ENCODE data around the gene KIF21B.
A peak's percentile ranks its signal among the peaks of the same experiment; 100 is the strongest.

KIF21B gene

DNA sequence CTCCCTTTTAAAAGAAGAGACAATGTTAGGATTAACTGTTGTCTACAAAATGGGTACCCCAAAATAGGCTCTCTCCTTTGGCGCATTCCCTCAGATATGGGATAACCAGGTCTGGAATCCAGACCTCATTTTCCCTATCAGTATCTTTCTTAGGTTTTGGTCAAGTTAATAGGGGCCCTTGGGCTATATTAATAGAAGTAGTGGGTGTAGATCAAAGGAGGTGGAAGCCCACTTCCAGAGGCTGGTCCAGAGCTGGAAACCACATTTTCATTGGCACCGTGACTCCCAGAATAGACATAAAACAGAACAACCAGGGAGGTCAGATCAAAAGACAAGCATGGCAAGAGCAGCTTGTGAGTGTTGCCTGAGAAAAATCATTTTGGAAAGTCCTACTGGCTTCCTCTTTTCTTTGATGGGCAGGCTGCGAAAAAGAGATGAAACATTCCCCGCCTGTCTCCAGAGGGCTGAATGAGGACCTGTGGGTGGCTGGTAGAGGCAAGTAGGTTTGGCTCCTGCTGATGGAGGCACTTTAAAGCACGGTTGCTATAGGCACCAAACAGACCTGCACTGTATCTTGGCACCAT, 25.8 kb upstream of the KIF21B start:
- peak in 1 of 56 donors; percentile 5 for DNase-seq

DNA sequence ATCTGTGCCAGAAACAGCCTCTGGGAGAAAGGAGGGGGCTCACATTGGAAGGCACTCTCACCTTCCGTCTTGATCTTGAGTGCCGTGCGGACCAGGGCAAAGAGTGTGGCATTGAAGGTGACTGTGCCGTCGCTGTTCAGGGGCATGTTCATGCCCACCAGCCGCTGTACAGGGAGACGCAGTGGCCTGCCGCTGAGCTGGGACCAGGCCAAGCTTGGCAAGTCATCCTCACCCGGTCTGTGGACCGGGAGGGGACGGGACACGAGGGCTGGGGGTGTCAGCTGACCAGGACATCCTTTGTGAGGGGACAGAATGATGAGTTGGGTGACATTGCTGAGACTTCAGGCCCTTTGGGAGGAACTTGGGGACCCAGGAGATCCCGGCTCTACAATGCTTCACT, 25.0 kb upstream of the KIF21B start:
- no peak for DNase-seq

DNA sequence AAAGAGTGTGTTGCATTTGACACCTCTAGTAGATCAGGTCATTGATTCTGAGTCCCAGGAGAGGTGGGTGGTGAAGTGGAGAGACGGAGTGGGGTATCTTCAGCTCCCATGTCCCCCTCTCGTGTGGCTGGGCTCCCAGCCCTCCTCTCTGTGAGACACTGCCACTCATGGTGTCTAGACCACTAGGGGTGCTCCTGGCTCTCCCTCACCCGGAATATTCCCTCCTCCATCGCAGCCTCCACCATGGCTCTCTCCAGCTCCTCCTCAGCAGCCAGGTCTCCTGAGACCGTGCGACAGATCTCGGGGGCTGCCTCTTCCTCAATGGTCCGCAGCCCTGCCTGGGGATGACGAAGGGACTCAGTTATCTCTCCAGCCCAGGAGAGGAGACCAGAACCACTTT, 20.6 kb upstream of the KIF21B start:
- no peak for DNase-seq

DNA sequence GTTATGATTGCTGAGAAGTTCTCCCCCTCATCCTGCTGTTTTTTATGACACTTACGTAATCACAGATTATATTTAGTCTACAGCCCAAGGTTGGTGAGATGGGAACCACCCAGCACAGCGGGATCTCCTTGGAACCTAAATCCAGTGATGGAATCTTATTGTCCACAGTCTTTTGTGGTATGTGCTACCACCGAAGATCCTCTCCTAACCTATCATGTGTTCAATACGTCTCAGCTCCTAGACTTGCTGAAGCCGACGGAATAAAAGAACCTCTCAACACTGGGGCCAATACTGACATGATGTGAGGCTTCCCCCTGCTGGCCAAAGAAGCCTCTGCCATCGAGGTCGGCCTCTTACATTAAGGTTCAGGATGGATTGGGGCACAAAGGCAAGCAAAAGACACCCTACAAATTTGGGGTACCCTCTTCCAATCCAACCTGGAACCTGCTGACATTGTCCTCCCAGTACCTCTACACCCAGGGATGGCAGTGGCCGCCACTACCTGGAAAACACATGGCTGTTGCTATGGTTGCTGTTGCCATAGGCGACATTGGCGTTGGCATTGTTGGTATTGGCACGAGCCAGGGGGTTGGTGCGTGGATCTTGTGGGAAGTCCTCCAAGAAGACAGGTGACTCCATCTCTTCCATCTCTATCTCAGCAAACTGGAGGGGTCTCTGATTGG, 19.4 kb upstream of the KIF21B start:
- peak in 48 of 56 donors; percentile 21 to 85 (median 60) for DNase-seq

DNA sequence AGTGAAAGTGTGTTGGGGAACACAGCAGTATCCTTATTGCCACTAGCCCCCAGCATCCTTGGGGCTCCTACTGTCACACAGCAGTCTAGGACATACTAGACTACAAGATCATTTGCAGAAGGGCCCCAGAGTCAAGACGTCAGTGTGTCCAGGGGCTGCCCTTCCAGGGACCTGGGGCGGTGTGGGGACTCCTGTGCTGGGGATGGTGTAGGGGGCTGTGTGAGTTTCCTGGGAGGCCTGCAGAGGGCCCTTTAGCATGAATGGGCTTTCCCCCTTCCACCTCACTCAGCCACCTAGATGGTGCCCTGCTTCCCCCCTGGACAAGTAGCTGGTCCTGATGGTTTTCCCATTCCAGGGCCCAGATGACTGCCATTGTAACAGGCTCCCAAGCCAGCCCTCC, 17.5 kb upstream of the KIF21B start:
- no peak for DNase-seq

DNA sequence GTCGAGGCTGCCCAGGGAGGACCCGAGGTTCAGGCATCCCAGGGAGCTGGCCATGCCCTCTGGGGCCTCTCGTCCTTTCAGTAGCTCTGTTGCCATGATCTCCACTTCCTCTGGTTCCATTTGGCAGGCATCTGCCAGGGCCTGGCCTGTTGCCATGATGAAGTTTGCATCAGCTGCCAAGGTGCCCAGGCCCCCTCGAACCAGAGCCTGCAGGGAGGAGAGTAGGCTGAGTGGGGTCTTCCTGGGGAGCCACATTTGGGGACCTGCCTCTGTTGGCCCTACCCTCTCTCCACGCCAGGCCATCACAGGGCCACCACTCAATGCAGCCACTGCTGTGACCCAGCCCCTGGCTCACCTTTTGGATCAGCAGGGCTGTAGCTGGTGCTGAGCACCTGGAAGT, 16.4 kb upstream of the KIF21B start:
- no peak for DNase-seq

DNA sequence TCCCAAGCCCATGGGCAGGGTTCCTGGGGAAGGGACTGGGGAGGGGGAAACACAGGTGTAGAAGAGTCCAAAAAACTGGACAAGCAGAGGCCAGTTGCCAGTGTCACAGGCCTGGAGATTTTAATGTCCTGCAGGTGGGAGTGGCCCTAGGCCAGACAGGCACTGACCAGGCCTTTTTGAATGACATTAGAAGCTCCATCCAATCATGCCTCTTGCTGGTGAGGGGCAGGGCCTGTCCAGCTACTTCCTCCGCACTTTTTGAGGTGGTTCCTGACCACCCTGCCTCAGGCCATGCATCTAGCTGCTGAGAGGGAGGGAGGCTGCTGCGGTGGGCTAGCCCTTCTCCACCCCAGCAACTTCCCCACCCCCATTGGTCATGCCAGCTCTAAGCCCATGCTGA, 15.9 kb upstream of the KIF21B start:
- DNase-seq: no peak

DNA sequence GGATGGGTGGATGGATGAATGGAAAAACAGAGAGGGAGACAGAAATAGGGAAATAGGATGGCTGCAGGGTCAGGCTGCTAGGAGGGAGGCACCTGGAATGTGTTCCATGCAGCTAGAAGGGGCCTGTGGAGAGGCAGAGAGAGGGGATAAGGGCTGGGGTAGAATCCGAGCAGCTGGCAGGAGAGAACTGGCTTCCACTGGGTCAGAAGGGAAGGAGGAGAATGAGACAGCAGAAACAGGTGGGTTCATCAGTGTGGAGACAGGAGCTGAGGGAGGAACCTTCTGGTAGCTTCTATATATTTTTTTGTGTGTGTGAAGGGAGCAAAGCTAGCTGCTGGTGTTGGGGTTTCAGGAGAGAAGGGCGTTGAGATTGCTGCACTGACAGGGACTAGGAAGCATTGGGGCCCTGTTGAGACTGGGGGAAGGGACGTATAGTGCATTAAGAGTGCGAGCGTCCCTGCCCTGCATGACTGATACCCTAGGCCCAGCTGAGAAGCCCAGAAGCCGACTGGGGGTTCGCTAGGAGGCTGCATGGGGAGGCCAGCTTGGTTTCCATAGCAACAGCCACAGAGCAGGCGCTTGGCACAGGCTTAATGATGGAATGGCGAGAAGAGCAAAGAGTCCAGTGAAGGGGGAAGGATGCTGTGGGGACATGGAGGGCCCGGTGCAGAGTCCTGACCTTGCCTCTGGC, 14.8 kb upstream of the KIF21B start:
- peak in 3 of 56 donors; percentile 23 to 45 (median 33) for DNase-seq

DNA sequence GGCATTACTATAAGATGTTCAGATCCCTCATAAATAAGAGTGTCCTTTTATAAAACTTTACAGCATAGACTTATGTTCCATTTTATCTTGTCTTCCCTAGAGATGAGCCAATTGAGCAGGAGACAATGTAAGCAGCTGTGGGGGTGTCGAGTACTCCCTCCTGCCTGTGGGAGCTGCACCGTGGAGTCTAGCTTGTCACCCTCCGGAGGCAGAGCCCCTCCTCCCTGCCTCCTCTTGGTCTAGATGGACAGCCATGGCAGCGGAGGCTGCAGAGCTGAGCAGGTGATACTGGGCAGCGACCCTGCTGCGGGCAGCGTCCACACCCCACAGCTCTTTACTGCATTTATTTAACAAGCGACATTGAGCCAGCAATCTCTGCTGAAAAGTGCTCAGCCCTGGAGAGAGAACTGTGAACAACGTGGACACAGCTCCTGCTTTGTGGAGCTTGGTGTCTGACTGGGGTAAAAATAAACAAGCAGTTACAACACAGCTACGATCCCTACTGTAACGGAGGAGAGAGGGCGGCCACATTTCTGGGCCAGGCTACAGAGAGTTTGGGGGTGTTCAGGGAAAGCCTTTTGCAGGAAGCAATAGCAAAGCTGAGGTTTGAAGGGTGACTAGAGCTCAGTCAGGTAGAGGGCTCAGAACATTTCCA, 12.8 kb upstream of the KIF21B start:
- DNase-seq: peak in 12 of 56 donors; percentile 18 to 42 (median 26)

DNA sequence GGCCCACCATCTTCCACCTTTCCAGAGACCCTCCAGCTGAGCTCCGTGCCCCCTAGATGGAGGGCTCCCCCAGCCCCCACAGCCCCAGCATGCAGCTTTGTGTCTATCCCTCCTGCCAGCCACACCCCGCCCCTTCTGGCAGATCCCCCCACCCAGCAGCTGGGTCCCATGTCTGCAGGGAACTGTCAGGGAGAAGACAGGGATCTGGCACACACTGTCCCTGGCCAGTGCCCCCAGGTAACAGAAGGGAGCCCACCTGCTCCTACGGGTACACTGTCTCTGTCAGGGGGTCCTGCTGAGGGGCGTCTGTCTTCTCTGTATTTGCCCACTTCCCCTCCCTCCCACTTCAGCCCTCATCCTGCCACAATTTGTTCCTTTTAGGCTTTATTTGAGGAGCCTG, 11.2 kb upstream of the KIF21B start:
- DNase-seq: no peak

DNA sequence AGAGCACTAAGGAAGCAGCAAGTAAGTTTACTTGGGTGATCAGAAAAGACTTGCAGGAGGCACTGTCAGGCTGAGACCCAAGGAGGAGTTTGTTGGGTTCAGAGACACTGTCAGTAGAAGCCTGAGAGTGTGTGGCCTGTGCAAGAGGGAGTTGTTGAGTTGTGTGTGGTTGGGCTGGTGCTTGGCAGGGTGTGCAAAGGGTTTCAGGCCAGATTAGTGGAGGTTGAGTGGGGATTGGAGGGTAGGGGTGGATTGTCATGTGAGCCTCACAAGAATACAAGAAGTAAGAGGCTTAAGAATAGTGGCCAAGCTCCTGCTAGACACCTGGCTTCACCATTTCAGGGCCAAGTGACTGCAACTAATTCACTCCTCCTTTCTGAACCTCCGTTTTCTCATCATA, 8.9 kb upstream of the KIF21B start:
- no peak for DNase-seq

DNA sequence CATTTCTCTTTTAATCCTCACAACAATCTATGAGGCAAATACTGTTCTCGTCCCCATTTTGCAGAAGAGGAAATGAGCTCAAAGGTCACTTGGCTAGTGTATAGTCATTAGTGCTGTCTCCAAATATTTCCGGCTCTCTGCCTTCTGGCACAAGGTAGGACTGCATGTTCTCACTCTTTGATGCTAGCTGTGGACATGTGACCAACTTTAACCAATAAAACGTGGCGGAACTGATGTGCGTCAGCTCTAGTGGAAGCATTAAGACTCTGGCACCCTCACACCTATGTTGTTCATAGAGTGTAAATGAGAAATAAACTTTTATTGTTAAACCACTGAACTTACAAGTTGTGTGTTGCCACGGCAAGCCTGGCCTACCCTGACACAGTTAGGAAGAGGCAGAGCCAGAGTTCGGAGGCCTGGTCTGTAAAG, 5.0 kb upstream of the KIF21B start:
- peak in 19 of 56 donors; percentile 19 to 81 (median 40) for DNase-seq

DNA sequence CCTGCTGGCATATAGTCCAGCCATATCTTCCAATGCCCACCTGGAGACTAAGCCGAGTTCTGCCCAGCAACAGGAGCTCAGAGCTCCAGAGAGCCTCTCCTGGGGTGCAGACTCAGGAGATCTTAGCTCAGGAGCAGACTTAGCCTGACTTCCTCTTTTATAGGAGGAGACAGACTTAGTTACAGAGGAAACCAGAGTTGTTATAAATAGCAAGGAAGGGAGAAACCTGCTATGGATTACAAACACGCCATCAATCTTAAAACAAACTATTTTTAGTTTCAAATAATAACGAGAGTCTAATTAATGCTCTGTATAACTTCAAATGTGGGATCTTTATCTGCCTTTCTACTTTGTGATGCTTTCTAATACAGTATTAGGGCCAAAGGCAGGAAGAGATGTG, 3.3 kb upstream of the KIF21B start:
- DNase-seq: no peak

DNA sequence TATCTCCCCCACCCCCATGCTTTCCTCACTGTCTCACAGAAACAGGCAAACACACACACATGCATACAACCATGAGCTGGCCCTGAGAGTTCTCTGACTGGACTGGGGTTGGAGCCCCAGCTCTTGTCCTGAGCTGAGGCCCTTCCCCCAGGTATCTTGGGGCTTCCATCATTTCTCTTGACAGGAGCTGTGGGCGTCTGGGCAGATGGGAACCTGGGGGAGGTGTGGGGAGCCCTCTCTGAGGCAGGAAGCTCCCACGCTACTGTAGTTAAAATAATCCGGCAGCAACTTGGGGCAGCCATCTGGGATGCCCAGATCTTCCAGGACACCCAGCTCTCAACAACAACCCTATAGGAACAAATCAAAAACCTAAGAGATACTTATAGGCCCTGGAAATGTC, 2.7 kb upstream of the KIF21B start:
- DNase-seq: no peak

DNA sequence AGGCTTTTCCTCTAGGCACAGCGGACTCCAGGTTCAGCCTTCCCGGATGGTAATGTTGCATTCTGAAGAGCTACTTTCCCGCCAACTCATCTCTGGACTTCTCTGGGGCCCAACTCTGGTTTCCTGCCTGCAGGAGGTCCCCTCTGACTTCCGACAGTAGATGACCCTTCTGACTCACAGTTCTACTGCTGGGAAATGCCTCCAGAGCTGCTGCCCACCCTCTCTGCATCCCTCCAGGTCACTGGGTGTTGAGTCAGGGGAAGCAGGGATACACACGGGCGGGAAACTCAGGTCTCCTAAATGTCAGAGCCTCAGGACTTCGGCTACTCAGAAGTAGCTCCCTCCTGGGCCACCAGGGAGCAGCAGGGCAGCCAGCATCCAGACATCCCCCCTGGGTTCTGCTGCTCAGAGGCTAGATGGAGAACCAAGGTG, 2.1 kb upstream of the KIF21B start:
- peak in 1 of 56 donors; percentile 35 for DNase-seq

DNA sequence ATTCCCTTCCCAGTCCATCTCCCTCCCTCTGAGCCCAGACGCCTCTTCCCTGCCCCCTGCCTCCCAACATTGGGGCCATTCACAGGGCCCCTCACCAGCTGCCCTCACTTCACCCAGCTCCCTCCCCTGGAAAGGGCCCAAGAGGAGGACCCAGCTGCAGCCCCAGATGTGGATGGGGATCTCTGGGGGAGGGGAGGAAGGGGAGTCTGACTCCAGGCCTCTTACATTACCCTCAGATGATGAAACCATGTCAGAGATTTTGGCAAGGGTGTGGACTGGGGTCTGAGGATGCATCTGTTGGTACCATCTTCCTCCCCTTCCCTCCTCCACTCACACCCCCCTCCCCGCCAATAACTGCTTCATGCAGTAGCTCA, 1.1 kb upstream of the KIF21B start:
- DNase-seq: peak in 41 of 56 donors; percentile 23 to 85 (median 56)

DNA sequence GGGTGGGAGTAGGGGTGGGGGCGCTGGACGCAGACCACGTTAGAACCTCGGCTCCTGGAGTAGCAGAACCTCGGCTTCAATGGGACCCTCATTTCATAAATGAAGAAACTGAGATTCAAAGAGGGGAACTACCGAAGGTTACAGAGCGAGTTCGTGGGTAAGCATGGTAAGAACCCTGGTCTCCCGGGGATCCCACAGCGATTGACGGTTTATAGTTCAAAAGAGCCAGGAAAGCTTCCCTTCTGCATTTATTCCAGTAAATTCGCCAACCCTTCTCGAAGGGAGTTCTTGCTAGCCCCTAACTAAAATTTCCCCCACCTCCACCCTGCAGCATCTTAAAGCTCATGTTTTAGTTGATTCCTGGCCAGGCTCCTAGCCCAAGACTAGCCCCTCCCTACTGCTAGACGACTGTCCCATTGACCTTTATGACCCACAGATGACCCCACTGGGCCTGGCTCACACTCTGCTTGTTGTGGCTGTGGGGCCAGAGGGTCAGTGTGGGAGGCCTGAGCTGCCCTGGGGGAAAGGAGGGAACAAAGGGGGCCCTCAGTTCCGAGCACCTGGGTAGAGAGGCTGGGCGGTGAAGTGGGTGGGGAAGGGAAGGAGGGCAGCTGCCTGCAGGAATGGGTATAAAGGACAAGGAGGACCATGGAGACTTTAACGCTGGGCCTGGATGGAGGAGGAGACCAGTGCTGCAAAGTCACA, 558 bp upstream of the KIF21B start:
- peak in 1 of 56 donors; percentile 55 for DNase-seq

DNA sequence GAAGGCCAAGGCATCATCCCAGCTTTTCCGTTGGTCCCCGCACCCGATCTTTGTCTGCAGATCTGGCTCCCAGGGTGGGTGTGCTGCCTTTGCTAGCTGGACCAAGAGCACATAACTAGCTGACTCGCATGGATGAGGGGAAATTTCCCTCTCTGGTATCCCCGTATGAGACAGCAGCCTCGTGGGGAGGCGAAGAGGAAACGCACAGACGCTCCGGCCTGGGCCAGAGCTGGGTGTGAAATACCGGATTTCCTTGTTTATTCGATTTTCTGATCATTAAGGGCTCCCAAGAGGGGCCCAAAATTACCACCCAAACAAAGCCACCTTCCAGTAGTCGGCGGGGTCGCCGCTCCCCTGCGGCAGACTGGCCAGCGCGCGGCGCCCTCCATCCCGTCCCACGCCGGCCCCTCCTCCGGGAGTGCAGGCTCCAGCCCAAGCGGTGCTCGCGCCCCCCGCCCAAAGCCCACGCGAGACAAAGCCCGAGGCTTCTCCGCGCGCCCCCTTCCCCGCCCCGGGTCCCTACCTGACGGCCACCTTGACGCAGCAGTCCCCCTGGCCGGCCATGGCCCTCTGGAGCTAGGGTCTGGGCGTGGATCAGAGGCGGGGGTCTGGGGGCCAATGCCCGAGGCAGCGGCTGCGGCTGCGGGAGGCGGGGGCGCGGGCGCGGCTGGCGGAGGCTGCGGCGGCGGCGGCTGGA, 546 bp downstream of the KIF21B start:
- peak in 9 of 56 donors; percentile 20 to 68 (median 33) for DNase-seq

DNA sequence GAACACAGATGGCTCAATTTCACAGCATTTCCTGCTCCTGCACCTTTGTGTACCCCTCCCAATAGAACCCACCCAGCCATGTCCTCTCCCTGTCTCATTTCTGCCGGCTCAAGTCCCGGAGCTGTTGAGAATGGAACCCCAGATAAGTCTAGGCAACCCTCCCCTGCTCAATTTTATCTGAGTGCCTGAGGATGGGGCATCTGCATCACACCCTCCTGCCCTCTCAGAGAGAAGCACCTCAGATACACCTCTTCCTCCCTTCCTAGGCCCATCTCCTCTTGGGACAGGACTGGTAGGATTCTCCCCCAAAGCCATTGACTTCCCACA, 1.1 kb downstream of the KIF21B start:
- DNase-seq: no peak

DNA sequence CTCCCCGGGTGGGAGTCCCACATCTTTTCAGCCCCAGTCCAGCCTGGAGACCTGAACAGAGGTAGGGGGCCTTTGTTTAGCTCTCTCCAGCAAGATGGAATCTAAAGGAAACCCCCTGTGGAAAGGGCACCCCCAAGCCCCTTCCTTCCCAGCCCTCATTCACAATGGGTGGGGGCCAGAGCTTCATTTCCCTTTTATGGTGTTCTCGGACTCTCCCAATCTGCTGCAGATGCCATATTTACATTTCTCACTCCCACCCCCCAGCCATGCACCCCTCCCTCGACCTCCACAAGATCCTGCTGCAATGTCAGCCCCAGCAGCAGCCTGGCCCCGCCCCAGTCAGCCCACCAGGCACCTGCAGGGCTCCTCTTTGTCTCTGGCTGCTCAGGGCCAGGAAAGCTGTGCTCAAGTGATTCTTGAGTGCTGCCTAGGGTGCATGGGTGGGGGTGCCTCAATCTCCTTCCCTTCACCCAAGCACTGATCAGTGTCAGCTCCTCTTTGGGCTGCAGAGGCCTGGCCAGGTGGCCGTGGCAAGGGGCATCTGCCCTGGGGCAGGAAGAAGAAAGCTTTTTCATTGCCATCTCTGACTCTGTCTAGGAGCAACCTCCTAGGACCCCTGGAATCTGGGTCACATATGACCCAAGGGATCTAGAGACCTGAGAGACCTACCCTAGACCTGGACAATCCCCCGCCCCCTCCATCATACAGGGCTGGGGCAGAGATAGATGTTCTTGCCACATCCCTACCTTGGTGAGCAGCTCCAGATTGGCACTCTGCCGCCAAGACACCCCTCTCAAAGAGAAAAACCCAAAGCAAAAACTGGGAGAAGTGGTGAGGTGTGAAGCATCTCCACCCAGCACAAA, 1.7 kb downstream of the KIF21B start:
- DNase-seq: peak in 1 of 56 donors; percentile 21
